ENCODE measurements around the gene PEX5L.

The PEX5L gene

DNA sequence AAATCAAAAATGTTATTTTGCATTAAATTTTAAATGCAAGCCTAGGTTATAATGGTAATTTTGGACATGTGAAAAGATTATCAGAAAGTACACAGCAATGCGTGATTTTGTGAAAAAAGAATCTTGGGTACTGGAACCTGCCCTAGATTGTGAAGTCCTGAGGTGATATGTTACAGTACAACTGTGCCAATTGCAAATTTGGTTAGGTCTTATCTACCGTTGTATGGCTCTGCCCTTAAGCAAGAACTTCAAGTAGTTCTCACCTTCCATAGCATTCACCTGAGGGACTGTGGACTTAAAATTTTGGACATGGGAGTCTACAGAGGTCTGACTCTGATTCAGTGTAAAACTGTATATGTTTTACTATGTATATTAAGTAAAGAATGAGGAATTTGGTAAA is 140.2 kb downstream of the PEX5L start:
- no peak for DNase-seq (ENCODE audit: low spot score)

DNA sequence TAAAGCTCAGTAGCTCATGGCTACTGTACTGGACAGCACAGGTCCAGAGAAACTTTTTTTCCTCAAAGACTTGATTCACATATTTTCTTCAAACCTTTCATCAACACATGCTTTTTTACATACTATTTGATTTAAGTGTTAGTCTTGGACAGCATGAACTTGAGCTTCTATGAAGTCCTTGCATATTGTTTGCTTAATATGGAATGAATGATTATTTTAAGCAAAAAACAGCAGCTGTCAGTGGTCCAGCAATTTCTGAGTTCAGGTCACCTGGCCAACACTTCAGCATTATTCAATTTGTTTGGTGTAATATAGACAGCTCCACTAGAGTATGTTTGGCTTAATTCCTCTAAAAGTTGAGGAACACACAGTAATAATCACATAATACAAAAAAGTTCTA is 141.4 kb downstream of the PEX5L start:
- no peak for DNase-seq (ENCODE audit: low spot score)

DNA sequence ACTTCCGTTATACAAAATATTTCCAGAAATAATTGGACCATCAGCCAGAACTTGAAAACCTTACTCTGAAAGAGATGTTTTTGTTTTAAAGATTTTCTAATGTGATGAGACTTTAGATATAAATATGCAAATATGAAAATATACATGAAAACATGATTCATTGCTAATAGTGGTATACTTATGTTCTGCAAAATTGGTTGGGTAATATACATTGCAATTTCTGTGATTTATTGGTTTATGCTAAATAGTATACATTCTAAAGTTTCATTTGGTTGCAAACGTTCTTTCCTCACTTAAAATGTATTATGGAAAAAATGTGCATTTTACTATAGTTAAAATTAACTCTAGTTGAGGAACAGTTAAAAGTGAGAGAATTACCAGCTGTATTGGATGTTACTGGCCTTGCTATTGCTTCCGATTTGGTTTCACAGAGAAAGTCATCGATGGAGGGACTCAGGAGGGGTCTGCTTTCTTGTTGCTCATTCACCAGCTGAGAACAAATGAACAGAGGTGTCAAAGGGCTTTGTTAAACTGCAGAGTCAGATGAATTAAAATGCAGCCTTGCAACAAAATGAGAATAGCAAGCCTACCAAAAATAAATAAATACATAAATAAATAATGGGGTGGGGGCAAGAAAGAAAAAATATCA is 149.3 kb downstream of the PEX5L start:
- DNase-seq (ENCODE audit: low spot score), result no peak

DNA sequence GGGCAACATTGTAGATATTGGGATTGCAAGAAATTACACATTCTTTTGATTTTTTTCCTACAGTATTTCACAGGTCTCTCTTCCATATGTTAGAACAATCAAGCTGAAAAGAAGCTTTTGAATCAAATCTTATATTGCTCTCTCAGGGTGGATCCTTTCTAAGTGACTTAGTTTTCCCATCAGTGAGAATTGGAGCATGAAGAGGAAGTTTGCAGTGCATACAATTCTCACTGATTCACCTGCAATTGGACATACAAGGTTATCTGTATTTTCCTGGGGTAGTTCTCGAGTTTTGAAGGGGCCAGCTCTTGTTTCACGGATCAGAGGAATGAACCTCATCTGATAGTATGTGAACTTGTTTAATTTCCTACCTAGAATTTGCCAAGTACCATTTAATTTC is 150.8 kb downstream of the PEX5L start:
- no peak for DNase-seq (ENCODE audit: low spot score)

DNA sequence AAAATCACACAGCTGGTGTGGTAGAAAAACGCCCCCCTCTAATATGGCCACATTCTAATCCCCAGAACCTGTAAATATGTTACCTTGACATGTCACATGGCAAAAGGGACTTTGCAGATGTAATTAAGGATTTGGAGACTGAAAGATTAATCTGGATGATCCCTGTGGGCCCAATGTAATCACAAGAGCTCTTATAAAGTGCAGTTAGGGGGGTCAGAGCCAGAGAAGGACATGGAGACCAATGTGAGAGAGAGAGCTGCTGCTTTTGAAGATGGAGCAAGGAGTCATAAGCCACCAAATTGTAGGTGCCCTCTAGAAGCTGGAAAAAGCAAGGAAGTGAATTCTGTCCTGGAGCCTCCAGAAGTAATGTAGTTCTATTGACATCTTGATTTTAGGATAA is 152.6 kb downstream of the PEX5L start:
- DNase-seq (ENCODE audit: low spot score), result no peak

DNA sequence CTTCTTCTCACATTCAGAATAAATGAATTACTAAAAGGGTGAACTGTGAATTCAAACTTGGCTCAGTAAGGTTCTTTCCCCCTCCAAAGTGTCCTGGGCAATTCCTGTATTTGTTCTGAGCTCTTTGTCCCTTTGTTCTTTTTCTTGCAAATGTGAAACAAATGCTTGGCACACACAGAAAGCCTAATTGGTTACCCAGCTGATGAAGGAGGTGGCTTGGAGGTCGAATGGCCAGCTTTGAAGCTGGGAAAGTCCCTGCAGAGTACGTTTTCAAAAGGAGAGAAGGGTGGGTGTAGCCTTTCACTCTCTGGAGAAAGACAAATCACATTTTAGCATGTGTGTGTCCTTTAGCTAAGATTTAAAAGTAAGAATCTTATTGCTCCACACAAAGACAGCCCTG is 154.4 kb downstream of the PEX5L start:
- peak; percentile 19 for DNase-seq (ENCODE audit: low spot score)

DNA sequence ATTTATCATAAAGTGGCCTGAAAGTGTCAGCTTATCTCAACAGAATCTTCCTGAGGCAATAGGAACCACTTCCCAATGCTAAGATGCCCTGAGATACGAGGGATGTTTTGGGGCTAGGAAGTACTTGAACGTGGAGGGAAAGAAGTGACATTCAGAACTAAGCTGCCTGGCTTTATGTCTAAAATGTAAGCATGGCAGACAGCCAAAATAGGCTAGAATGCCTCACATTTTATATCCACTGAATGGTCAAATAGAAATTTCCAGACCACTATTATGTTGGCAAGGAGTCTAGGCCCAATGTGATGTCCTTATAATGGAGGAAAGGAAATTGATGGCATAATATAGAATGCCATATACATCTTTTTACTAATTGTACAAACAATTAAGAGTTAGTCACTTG is 154.9 kb downstream of the PEX5L start:
- DNase-seq (ENCODE audit: low spot score), result no peak

DNA sequence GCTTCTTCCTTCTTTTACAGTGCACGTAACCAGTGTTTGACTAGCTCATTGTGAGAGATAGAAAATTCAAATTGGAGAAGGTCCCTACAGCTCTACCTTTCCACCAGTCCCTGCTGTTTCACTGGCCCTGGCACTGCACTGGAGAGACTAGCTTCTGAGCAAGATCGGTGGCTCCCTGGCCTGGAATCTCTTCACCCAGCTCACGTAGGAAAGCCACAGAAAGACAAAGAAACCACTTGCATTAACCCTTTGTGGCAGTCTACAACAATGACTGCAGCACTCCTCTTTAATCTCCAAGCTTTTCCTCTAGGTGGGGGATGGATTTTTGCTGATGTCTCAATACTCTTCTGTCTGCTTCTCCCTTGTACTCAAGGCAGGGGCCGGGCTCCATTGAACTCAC is 155.9 kb downstream of the PEX5L start:
- DNase-seq (ENCODE audit: low spot score), result no peak

DNA sequence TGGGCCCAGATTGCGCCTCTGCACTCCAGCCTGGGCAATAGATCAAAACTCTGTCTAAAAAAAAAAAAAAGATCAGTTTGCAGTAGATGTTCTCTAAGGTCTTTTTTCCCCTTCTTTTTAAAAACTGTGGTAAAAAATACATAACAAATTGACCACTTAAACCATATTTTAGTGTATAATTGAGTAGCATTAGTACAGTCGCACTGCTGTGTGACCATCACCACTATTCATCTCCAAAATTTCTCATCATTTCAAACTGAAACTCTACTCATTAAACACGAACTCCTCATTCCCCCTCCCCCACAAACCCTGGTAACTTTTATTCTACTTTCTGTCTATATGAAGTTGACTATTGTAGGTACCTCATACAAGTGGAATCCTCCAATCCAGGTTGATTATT is 160.3 kb downstream of the PEX5L start:
- DNase-seq (ENCODE audit: low spot score), result no peak

DNA sequence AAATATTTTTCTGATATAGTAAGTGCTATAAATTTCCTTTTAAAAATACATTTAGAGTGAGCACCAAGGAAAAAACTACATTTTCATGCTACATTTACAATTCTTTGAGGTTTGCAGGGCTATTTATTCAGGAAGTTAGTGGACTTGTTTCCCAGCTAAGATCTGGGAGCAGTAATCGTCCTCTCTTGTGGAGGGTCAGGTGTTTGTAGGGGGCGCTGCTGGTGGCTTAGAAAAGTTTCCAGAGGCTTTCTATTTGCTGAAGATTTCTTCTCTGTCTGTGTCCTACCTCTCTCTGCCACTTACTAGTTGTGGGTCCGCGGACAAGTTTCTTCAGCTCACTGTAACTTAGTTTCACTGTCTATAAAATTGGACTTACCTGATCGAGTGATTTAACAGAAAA is 163.9 kb downstream of the PEX5L start:
- no peak for DNase-seq (ENCODE audit: low spot score)

DNA sequence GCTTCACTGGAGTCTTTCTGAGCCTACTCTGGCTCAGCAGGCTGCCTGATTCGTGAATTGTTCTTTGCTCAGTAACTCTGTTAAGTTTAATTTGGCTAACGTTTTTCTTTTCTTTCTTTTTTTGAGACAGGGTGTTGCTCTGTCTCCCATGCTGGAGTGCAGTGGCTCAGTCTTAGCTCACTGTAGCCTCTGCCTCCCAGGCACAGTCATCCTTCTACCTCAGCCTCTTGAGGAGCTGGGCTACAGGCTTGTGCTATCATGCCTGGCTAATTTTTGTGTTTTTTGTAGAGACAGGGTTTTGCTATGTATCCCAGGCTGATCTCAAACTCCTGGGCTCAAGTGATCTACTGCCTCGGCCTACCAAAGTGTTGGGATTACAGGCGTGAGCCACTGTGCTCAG is 165.0 kb downstream of the PEX5L start:
- DNase-seq (ENCODE audit: low spot score), result no peak

DNA sequence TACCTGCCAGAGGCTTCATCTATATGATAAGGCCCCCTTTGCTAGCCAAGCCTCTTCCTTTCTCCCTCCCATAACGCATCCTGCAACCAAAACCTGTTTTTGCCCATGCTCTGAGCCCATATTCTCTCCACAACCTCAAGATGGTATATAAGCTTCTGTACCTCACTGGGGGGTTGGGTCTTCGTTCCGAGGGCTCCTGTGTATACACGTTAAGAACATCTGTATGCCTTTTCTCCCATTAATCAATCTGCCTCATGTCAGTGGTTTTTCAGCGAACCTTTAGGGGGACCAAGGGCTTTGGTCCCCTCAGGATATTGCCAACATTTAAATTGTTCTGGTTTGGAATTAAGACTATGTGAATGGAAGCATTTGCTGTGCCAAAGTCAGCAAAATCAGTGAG is 168.0 kb downstream of the PEX5L start:
- DNase-seq (ENCODE audit: low spot score), result no peak

DNA sequence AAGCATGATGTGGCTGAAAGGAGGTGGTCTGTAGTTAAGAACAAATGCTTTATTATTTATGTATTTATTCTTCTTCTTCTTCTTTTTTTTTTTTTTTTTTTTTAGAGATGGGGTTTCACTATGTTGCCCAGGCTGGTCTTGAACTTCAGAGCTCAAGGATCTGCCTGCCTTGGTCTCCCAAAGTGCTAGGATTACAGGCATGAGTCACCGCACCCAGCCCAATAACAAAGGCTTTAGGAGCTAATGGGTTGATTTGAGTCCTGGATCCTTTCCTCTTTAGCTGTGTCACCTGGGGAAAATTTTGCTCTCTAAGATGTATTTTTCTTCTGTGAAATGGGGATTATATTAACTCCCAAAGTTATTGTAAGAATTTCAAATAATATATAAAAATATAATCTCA is 168.8 kb downstream of the PEX5L start:
- no peak for DNase-seq (ENCODE audit: low spot score)

DNA sequence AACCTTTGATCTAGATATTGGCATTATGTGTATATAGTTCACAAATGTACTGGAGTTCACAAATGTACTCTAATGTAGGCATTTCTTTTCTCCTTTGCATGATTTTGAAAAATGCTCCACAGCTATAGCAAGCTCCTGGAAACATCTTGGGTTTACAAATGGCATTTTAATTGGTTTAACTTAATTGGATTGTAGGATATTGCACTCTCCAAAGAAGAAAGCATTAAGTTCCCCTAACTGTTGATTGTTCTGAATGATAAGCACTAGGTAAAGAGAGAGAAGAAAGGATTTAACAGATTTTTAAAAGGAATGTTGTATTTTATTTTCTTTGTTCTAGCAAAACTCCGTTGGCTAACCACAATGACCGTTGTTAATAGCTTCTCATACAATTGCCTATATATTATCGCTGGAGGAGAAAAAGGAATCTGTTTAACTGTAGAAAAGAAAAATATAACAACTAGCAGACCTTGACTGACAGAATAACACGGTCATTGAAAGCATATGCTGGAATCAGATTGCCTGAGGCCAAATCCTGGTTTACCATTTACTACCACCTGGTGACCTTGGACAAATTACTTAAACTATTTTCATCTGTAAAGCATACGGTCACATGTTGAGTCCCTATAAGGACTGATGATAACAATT is 170.8 kb downstream of the PEX5L start:
- no peak for DNase-seq (ENCODE audit: low spot score)

DNA sequence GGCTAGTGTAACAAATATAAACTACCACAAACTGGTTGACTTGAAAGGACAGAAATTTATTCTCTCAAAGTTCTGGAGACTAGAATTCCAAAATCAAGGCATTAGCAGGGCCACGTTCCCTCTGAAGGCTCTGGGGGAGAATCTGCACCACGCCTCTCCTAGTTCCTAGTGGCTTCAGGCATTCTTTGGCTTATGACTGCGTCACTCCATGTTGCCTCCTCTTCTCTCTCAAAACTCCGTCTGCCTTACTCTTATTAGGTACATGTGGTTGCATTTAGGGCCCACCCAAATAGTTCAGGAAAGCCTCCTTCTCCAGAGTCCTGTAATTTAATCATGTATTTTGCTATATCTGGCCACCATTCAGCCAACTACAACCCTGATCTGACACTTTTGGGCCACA is 174.8 kb downstream of the PEX5L start:
- DNase-seq (ENCODE audit: low spot score), result no peak

DNA sequence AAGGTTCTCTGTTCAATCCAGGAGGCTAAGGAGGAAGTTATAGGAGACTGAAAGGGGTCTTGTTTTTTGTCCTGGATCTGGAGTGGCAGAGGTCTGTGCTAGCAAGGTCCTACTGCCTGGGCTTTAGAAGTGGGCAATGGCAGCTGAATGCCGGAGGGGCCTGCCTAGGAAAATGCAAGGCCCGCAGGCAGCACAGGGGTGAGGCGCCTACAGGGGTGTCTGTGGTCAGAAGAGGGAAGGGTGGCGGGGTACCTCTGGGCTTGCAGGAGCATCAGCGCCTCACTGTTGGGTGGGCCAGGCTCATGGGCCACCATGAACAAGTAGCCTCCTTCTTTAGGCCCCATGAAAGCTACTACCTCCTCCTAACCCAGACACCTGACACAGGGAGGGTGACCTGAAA is 175.4 kb downstream of the PEX5L start:
- no peak for DNase-seq (ENCODE audit: low spot score)

DNA sequence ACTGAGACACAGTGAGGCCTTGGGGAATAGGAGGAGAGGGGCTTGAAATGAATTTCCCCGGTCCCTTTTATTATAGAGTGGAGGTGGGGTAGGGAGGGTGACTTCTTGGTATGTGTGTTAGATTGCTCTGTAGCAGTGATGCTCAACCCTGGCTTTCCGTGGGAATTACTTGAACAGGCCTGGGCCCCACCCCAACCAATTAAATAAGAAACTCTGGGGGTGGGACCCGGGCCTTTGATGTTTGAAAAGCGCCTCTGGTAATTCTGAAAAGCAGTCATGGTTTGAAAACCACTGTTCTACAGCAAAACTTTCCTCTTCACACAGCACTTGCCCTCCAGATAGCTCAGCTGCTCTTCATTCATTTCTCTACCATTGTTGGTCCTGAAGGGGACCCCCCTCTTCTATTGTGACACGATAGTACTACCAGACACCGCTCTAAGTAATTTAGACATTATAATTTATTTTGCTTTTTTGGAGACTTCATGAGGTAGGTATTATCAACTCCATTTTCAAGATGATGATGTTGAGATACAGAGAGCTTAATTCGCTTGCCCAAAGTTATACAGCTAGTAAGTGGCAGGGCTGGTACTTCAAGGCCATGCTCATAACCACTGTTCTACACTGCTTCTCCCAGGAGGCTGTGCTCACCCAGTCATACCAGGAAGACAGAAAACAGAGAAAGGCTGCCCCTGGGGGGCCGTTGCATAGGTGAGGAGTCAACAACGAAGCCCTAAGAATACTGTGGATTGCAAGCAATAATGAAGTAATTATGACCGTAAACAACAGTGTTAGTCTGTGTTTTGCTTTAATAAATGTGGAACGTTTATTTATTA is 176.2 kb downstream of the PEX5L start:
- DNase-seq (ENCODE audit: low spot score), result no peak

DNA sequence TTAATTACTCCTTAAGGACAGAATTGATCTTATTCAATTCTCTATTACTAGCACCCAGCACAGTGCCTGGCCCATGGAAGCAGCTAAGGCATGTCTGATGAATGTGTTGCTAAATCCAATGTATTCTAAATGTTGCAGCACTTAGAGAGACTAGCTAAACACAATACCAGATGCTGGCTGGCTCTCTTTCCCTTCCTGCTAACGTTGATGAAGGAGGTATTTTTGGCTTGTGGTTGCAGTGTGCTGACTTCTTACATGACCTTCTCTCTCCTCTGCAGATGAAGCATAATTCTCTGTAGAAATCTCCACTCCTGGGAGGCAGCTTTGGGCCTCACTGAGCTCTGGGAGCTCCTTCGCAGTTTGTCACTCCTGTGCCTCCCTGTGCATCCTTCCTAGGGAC is 183.6 kb downstream of the PEX5L start:
- DNase-seq (ENCODE audit: low spot score), result no peak

DNA sequence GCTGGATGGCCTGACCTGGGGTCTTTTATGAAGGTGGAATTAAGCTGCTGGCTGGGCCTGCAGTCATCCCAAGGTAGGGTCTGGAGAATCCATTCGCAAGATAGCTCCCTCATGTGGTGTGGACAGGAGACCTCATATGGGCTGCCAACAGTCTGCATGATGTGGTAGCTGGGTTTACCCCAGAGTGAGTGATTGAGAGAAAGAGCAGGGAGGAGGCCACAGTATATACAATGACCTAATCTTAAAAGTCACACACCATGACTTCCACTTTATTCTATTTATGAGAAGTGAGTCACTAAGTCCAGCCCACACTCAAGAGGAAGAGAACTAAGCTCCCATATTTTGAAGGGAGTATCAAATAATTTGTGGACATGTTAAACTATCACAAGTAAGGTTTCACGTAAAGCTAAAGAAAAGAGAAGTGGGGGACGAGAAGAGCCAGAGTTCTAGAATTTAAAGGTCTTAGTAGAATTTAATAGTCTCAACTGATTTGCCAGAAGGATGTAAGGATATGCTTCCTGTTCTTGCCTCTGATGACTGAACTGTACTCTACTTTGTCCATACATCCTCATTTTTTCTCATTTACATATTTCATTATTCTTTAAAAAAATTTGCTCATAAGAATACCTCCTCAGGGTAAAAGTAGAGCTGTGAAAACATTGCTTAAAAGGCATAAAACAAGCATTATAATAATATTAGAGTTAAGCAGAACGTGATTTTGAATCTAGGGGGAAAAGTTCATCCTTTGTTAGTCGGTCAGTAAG is 184.4 kb downstream of the PEX5L start:
- DNase-seq (ENCODE audit: low spot score), result no peak

DNA sequence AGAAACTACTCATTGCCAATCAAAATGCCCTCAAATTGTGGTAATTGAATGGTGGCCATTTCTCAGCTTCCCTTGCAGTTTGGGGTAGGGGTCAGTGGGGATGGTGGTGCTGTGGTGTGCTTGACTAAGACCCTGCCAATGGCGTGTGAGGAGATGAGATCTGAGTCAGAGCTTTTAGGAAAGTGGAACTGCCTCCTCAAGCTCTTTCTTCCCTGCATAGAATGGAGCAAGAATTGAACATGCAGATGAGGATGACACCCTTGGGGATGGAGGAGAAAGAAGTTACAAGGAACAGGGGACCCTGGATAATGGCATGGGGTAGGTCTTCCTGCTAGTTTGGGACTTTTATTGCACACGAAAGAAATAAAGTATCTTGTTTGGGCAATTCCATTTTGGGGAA is 188.0 kb downstream of the PEX5L start:
- no peak for DNase-seq (ENCODE audit: low spot score)

DNA sequence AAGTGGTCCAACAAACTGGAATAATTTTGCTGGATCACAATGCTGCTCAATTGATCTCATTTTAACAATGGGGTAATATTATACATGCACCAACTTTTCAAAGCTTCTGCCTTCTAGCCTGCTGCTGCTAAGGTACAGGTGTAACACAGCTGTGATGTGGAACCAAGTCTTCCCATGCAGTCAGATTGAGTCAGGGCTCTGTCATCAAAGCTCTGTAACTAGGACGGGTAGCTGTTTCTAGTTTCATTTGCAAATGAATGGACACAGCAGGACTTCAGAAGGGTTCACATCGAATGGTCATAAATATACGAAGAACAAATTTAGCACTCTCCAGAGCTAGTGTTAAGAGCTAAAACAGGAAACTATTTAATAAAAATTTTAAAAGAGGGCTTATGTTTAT is 194.7 kb downstream of the PEX5L start:
- DNase-seq (ENCODE audit: low spot score), result no peak

DNA sequence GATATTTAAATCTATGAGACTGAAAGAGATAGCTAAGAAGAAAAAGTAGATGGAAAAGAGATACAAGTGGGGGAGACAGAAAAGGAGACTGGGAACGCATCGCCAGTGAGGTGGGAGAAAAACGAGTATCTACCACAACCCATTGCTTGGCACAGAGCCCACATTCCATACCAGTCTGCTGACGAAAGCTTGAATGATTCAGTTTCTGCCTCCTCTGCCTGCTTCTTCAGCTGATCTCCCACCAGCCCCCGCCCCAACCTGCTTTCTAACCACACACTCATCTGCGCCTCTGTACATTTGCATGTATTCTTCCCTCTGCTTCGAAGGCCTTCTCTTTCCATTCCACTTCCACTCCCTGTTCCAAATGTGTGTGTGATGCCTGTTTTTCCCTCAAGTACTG is 195.8 kb downstream of the PEX5L start:
- DNase-seq (ENCODE audit: low spot score), result no peak

DNA sequence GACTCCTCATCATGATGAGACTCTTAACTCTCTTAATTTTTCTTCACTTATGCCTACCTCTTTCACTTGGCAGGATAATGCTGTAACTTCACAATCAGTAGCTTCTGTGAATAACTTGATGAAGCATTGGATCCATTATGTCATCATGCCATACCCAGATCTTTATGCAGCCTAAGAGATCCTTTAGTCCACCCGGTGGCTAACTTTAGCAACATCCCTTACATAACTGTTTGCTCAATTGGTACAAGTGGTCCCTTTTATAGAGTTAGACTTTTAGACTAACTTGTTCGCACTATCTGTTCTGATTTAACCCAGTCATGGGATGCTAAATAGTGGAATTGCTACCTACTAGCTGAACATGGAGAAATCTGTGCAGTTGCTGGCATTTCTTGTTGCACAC is 199.4 kb downstream of the PEX5L start:
- DNase-seq (ENCODE audit: low spot score), result no peak

All from putamen (tissue), 1 donor.